ENCODE data around the gene ANXA2.

Gene ANXA2

GRCh38 chr15:60313906-60314305 lies 83.9 kb downstream of the ANXA2 start:
- no peak overlapping the region for H3K4me3 ChIP-seq (ENCODE audit: low read depth, low read length)
- TF ChIP-seq, protein P1, sequence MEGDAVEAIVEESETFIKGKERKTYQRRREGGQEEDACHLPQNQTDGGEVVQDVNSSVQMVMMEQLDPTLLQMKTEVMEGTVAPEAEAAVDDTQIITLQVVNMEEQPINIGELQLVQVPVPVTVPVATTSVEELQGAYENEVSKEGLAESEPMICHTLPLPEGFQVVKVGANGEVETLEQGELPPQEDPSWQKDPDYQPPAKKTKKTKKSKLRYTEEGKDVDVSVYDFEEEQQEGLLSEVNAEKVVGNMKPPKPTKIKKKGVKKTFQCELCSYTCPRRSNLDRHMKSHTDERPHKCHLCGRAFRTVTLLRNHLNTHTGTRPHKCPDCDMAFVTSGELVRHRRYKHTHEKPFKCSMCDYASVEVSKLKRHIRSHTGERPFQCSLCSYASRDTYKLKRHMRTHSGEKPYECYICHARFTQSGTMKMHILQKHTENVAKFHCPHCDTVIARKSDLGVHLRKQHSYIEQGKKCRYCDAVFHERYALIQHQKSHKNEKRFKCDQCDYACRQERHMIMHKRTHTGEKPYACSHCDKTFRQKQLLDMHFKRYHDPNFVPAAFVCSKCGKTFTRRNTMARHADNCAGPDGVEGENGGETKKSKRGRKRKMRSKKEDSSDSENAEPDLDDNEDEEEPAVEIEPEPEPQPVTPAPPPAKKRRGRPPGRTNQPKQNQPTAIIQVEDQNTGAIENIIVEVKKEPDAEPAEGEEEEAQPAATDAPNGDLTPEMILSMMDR (IDR thresholded peaks at IDR 0.05; ENCODE audit: low read depth, low read length, missing control alignments) = no peak
- no peak for DNase-seq (ENCODE audit: low read depth)

- TF ChIP-seq, protein P1 (IDR thresholded peaks at IDR 0.05; ENCODE audit: low read depth, low read length, missing control alignments) = no peak
- DNase-seq (ENCODE audit: low read depth) = no peak
- no peak overlapping the region for H3K4me3 ChIP-seq (ENCODE audit: low read depth, low read length)
Observed at GRCh38 chr15:60307034-60307433, 90.8 kb downstream of the ANXA2 start.

- H3K4me3 ChIP-seq (ENCODE audit: low read depth, low read length) = no peak overlapping the region
- TF ChIP-seq, protein P1 (IDR thresholded peaks at IDR 0.05; ENCODE audit: low read depth, low read length, missing control alignments) = no peak
- DNase-seq (ENCODE audit: low read depth) = no peak
Observed at GRCh38 chr15:60301024-60301423, 96.8 kb downstream of the ANXA2 start.

- no peak for DNase-seq (ENCODE audit: low read depth)
- no peak overlapping the region for H3K4me3 ChIP-seq (ENCODE audit: low read depth, low read length)
- TF ChIP-seq, protein P1 (IDR thresholded peaks at IDR 0.05; ENCODE audit: low read depth, low read length, missing control alignments) = no peak
Observed at GRCh38 chr15:60299452-60300047, 98.2 kb downstream of the ANXA2 start.
